IPS-15b (cell line): ENCODE results near the gene ARPC1A.
A peak's percentile ranks its signal among the peaks of the same experiment; 100 is the strongest.
"Not testable (repeated sequence)": the region's sequence is repeated elsewhere in the genome, so short reads cannot be mapped to it uniquely, and the experiment has no call there.

Experiments used
- H3K27me3 ChIP-seq: one replicate; pipeline ENCODE4 v1.6.1; 2013; ENCODE audit warnings: low read length; ENCODE audit not compliant: control insufficient read depth, insufficient read depth
- H3K36me3 ChIP-seq: one replicate; pipeline ENCODE4 v1.6.1; 2013; ENCODE audit warnings: low read length; ENCODE audit not compliant: control insufficient read depth, insufficient read depth
- H3K4me1 ChIP-seq: one replicate; pipeline ENCODE4 v1.6.1; 2013; ENCODE audit warnings: mild to moderate bottlenecking, low read length; ENCODE audit not compliant: control insufficient read depth, insufficient read depth
- H3K4me3 ChIP-seq: one replicate; pipeline ENCODE4 v1.5.1; 2013; ENCODE audit warnings: low read depth, low read length
- H3K9ac ChIP-seq: one replicate; pipeline ENCODE4 v1.6.1; 2013; ENCODE audit warnings: low read depth, mild to moderate bottlenecking, low read length
- H3K9me3 ChIP-seq: one replicate; pipeline ENCODE4 v1.6.1; 2013; ENCODE audit warnings: mild to moderate bottlenecking, low read length; ENCODE audit not compliant: control insufficient read depth, insufficient read depth

ARPC1A gene

GRCh38 chr7:99325001-99325493 lies 651 bp upstream of the ARPC1A start:
- H3K9ac ChIP-seq: peak overlapping the region; percentile 98
- no peaks in the 10 kb centered on the region for H3K9me3 ChIP-seq
- H3K36me3 ChIP-seq: no peaks in the 10 kb centered on the region
- H3K4me3 ChIP-seq: peak overlapping the region; percentile 100
- H3K4me1 ChIP-seq: peaks cover 2% of the 10 kb centered on the region
- H3K27me3 ChIP-seq: no peaks in the 10 kb centered on the region

GRCh38 chr7:99326408-99326782 lies 697 bp downstream of the ARPC1A start:
- peak overlapping the region; percentile 87 for H3K9ac ChIP-seq
- no peaks in the 10 kb centered on the region for H3K36me3 ChIP-seq
- peak overlapping the region; percentile 100 for H3K4me3 ChIP-seq
- no peaks in the 10 kb centered on the region for H3K27me3 ChIP-seq
- no peaks in the 10 kb centered on the region for H3K4me1 ChIP-seq
- H3K9me3 ChIP-seq: no peaks in the 10 kb centered on the region

DNA sequence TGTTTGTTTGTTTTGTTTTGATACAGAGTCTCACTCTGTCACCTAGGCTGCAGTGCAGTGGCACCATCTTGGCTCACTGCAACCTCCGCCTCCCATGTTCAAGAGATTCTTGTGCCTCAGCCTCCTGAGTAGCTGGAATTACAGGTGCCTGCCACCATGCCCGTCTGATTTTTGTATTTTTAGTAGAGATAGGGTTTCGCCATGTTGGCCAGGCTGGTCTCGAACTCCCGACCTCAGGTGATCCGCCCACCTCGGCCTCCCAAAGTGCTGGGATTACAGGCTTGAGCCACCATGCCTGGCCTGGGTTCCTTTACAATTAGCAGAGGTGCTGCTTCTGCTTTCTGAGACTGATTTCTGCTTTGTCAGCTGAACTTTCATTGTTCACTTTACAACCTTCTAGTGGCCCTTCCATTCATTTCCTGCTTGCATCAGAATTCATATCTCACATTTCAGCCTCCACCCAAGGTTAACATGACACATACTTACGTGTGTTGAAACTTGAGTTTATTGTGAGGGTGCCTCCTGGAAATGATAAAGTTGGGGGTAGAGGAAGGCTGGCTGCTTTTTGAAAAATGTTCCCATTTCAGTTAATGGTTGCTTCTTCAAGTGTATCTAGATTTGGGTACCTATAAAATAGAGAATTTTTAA lies 4.7 kb downstream of the ARPC1A start:
- not testable (repeated sequence) for H3K4me1 ChIP-seq, H3K9ac ChIP-seq, H3K4me3 ChIP-seq, H3K36me3 ChIP-seq, H3K27me3 ChIP-seq, H3K9me3 ChIP-seq

DNA sequence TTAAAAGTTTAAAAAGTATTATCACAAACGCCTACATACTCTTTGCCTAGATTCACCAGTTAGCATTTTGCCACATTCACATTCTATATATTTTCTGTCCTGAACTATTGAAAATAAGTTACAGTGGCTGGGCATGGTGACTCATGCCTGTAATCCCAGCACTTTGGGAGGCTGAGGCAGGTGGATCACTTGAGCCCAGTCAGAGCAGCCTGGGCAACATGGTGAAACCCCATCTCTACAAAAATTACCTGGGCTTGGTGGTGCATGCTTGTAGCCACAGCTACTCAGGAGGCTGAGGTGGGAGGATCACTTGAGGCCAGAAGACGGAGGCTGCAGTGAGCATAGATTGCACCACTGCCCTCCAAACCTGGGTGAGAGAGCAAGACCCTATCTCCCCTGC lies 5.3 kb downstream of the ARPC1A start:
- peaks cover 2% of the 10 kb centered on the region for H3K36me3 ChIP-seq

GRCh38 chr7:99339595-99339994 lies 13.9 kb downstream of the ARPC1A start:
- Histone ChIP-seq H3K4me1 (no peaks in the 10 kb centered on the region), H3K9me3 (no peaks in the 10 kb centered on the region), H3K4me3 (no peak overlapping the region), H3K36me3 (peaks cover 32% of the 10 kb centered on the region), H3K27me3 (no peaks in the 10 kb centered on the region), H3K9ac (no peak overlapping the region)

More for the DNA sequence above, 5.3 kb downstream of the ARPC1A start:
- Histone ChIP-seq H3K27me3 (no peaks in the 10 kb centered on the region), H3K9me3 (no peaks in the 10 kb centered on the region), H3K4me3 (no peak overlapping the region), H3K9ac (no peak overlapping the region), H3K4me1 (no peaks in the 10 kb centered on the region)

GRCh38 chr7:99340659-99341058 lies 15.0 kb downstream of the ARPC1A start:
- Histone ChIP-seq H3K9me3 (no peaks in the 10 kb centered on the region), H3K36me3 (peaks cover 30% of the 10 kb centered on the region), H3K4me3 (no peak overlapping the region), H3K4me1 (no peaks in the 10 kb centered on the region), H3K9ac (no peak overlapping the region), H3K27me3 (no peaks in the 10 kb centered on the region)

GRCh38 chr7:99344061-99344647 lies 18.5 kb downstream of the ARPC1A start:
- Histone ChIP-seq H3K9me3 (no peaks in the 10 kb centered on the region), H3K4me3 (no peak overlapping the region), H3K36me3 (peaks cover 20% of the 10 kb centered on the region), H3K4me1 (no peaks in the 10 kb centered on the region), H3K27me3 (no peaks in the 10 kb centered on the region), H3K9ac (no peak overlapping the region)

GRCh38 chr7:99350641-99351040 lies 24.9 kb downstream of the ARPC1A start:
- H3K4me3 ChIP-seq, H3K9ac ChIP-seq, H3K4me1 ChIP-seq, H3K9me3 ChIP-seq, H3K27me3 ChIP-seq: not testable (repeated sequence)
- H3K36me3 ChIP-seq: peaks cover 18% of the 10 kb centered on the region

DNA sequence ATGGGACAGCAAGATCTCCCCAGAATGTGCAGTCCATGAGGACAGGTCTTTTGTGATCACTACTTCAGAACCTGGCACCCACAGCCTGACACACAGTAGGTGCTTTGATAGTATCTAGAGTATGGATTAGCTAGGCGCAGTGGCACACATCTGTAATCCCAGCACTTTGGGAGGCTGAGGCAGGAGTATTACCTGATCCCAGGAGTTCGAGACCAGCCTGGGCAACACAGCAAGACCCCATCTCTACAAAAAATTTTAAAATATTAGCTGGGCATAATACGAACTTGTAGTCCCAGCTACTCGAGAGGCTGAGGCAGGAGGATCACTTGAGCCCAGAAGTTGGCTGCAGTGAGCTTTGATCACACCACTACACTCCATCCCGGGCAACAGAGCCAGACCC lies 26.5 kb downstream of the ARPC1A start:
- no peak overlapping the region for H3K4me3 ChIP-seq
- H3K27me3 ChIP-seq: no peaks in the 10 kb centered on the region
- H3K36me3 ChIP-seq: peaks cover 18% of the 10 kb centered on the region
- no peaks in the 10 kb centered on the region for H3K9me3 ChIP-seq
- no peaks in the 10 kb centered on the region for H3K4me1 ChIP-seq
- H3K9ac ChIP-seq: no peak overlapping the region

GRCh38 chr7:99355098-99355497 lies 29.4 kb downstream of the ARPC1A start:
- Histone ChIP-seq H3K4me3 (no peak overlapping the region), H3K9me3 (no peaks in the 10 kb centered on the region), H3K9ac (no peak overlapping the region), H3K36me3 (peaks cover 28% of the 10 kb centered on the region), H3K4me1 (no peaks in the 10 kb centered on the region), H3K27me3 (no peaks in the 10 kb centered on the region)

GRCh38 chr7:99357701-99358490 lies 32.2 kb downstream of the ARPC1A start:
- Histone ChIP-seq H3K9me3 (no peaks in the 10 kb centered on the region), H3K4me3 (no peak overlapping the region), H3K36me3 (peaks cover 31% of the 10 kb centered on the region), H3K27me3 (no peaks in the 10 kb centered on the region), H3K4me1 (no peaks in the 10 kb centered on the region), H3K9ac (no peak overlapping the region)

GRCh38 chr7:99358521-99358920 lies 32.8 kb downstream of the ARPC1A start:
- not testable (repeated sequence) for H3K9me3 ChIP-seq, H3K4me3 ChIP-seq, H3K4me1 ChIP-seq, H3K9ac ChIP-seq, H3K27me3 ChIP-seq
- H3K36me3 ChIP-seq: peaks cover 31% of the 10 kb centered on the region
